HG03342 (cell line): ENCODE data around the gene LDLR.
"Not testable (repeated sequence)": the region's sequence is repeated elsewhere in the genome, so short reads cannot be mapped to it uniquely, and the experiment has no call there.

Experiments used
- ATAC-seq: cut with Tn5 transposase; IDR thresholded peaks from one replicate; pipeline ENCODE4 v1.9.1; 2021; ENCODE audit warnings: mild to moderate bottlenecking, moderate library complexity; ENCODE audit not compliant: unreplicated experiment

Gene LDLR

GRCh38 chr19:11138601-11139300 is 49.5 kb downstream of the LDLR start:
- ATAC-seq = no peak

GRCh38 chr19:11140023-11140538 is 50.8 kb downstream of the LDLR start:
- not testable (repeated sequence) for ATAC-seq

GRCh38 chr19:11140896-11141295 is 51.6 kb downstream of the LDLR start:
- no peak for ATAC-seq

- no peak for ATAC-seq
Measured at GRCh38 chr19:11141937-11142527, 52.8 kb downstream of the LDLR start.

- ATAC-seq = no peak
Measured at GRCh38 chr19:11142528-11143171, 53.4 kb downstream of the LDLR start.

- no peak for ATAC-seq
Measured at GRCh38 chr19:11145536-11145924, 56.3 kb downstream of the LDLR start.

- ATAC-seq = no peak
Measured at GRCh38 chr19:11148001-11148400, 58.7 kb downstream of the LDLR start.

GRCh38 chr19:11151181-11151580 is 61.9 kb downstream of the LDLR start:
- ATAC-seq = no peak

- ATAC-seq = no peak
Measured at GRCh38 chr19:11152318-11153062, 63.2 kb downstream of the LDLR start.

GRCh38 chr19:11154683-11155047 is 65.4 kb downstream of the LDLR start:
- ATAC-seq = no peak

- ATAC-seq = peak; percentile 96
Measured at GRCh38 chr19:11155373-11156120, 66.3 kb downstream of the LDLR start, which contains the start of gene SPC24. Gene SPC24 (minus strand): TSS chr19:11155782. CDS start chr19:11155776, 6 bp downstream.

- ATAC-seq = no peak
Measured at GRCh38 chr19:11159598-11160439, 70.6 kb downstream of the LDLR start.

GRCh38 chr19:11160440-11160768 is 71.1 kb downstream of the LDLR start:
- ATAC-seq = not testable (repeated sequence)

- no peak for ATAC-seq
Measured at GRCh38 chr19:11164296-11164695, 75.0 kb downstream of the LDLR start.

GRCh38 chr19:11164879-11165406 is 75.7 kb downstream of the LDLR start:
- no peak for ATAC-seq

- no peak for ATAC-seq
Measured at GRCh38 chr19:11165486-11166030, 76.3 kb downstream of the LDLR start.

GRCh38 chr19:11166281-11167142 is 77.2 kb downstream of the LDLR start:
- ATAC-seq = no peak

GRCh38 chr19:11168568-11168967 is 79.3 kb downstream of the LDLR start:
- no peak for ATAC-seq
